WERI-Rb-1 (cell line): ENCODE data around the gene ADAMTSL3.

Experiments
- DNase-seq: peaks from one replicate; pipeline ENCODE4 v3.0.0-alpha.2; 2020
- H3K27ac ChIP-seq: fragments of 250-450 bp; sonication (Bioruptor Pico); 2 replicates; pipeline ENCODE4 v1.5.1; 2020; ENCODE audit warnings: mild to moderate bottlenecking, moderate library complexity
- H3K27me3 ChIP-seq: fragments of 250-450 bp; sonication (Bioruptor Pico); 2 replicates; pipeline ENCODE4 v1.5.1; 2021; ENCODE audit warnings: mild to moderate bottlenecking, low read depth, moderate library complexity; ENCODE audit not compliant: insufficient read depth, severe bottlenecking
- H3K36me3 ChIP-seq: fragments of 250-450 bp; sonication (Bioruptor Pico); 2 replicates; pipeline ENCODE4 v1.5.1; 2020; ENCODE audit warnings: mild to moderate bottlenecking, moderate library complexity
- H3K4me3 ChIP-seq: 2 replicates; pipeline ENCODE4 v1.5.1; 2011; ENCODE audit warnings: low read depth, mild to moderate bottlenecking, control low read depth, low read length
- H3K9me3 ChIP-seq: fragments of 250-450 bp; sonication (Bioruptor Pico); 2 replicates; pipeline ENCODE4 v1.5.1; 2021; ENCODE audit warnings: mild to moderate bottlenecking, moderate library complexity; ENCODE audit not compliant: severe bottlenecking
- CTCF ChIP-seq: IDR thresholded peaks from 2 replicates; pipeline ENCODE4 v1.5.1; 2011; ENCODE audit warnings: low read depth, mild to moderate bottlenecking, control low read depth, inconsistent platforms, low read length

The ADAMTSL3 gene

GRCh38 chr15:83714939-83715628 lies 61.2 kb downstream of the ADAMTSL3 start:
- no peak for TF ChIP-seq CTCF

GRCh38 chr15:83716605-83717004 lies 62.7 kb downstream of the ADAMTSL3 start:
- TF ChIP-seq CTCF: no peak
- no peaks in the 10 kb centered on the region for H3K9me3 ChIP-seq
- no peak for DNase-seq
- no peaks in the 10 kb centered on the region for H3K27me3 ChIP-seq
- no peaks in the 10 kb centered on the region for H3K36me3 ChIP-seq
- no peak overlapping the region for H3K27ac ChIP-seq
- no peak overlapping the region for H3K4me3 ChIP-seq

More at GRCh38 chr15:83714939-83715628, 61.2 kb downstream of the ADAMTSL3 start:
- Histone ChIP-seq H3K27ac (no peak overlapping the region), H3K27me3 (no peaks in the 10 kb centered on the region), H3K4me3 (no peak overlapping the region), H3K36me3 (no peaks in the 10 kb centered on the region), H3K9me3 (no peaks in the 10 kb centered on the region)
- DNase-seq: no peak

- DNase-seq: no peak
- H3K4me3 ChIP-seq: no peak overlapping the region
- no peaks in the 10 kb centered on the region for H3K9me3 ChIP-seq
- no peaks in the 10 kb centered on the region for H3K36me3 ChIP-seq
- no peak overlapping the region for H3K27ac ChIP-seq
- no peak for TF ChIP-seq CTCF
- no peaks in the 10 kb centered on the region for H3K27me3 ChIP-seq
These were observed 63.1 kb downstream of the ADAMTSL3 start for GRCh38 chr15:83717010-83717409.

- no peaks in the 10 kb centered on the region for H3K27me3 ChIP-seq
- no peak overlapping the region for H3K4me3 ChIP-seq
- TF ChIP-seq CTCF: no peak
These were observed 66.5 kb downstream of the ADAMTSL3 start for GRCh38 chr15:83720468-83720867.

GRCh38 chr15:83721031-83721430 lies 67.1 kb downstream of the ADAMTSL3 start:
- no peak for DNase-seq
- Histone ChIP-seq H3K36me3 (no peaks in the 10 kb centered on the region), H3K27ac (no peak overlapping the region), H3K27me3 (no peaks in the 10 kb centered on the region), H3K4me3 (no peak overlapping the region), H3K9me3 (no peaks in the 10 kb centered on the region)
- no peak for TF ChIP-seq CTCF

More at GRCh38 chr15:83720468-83720867, 66.5 kb downstream of the ADAMTSL3 start:
- no peaks in the 10 kb centered on the region for H3K36me3 ChIP-seq
- no peaks in the 10 kb centered on the region for H3K9me3 ChIP-seq
- no peak for DNase-seq
- no peak overlapping the region for H3K27ac ChIP-seq

GRCh38 chr15:83721981-83722380 lies 68.1 kb downstream of the ADAMTSL3 start:
- H3K9me3 ChIP-seq: no peaks in the 10 kb centered on the region
- DNase-seq: no peak
- no peaks in the 10 kb centered on the region for H3K36me3 ChIP-seq
- no peak for TF ChIP-seq CTCF
- no peaks in the 10 kb centered on the region for H3K27me3 ChIP-seq
- H3K4me3 ChIP-seq: no peak overlapping the region
- H3K27ac ChIP-seq: no peak overlapping the region
